IPS-11a (cell line): ENCODE results near the gene SYNDIG1.
"Not testable (repeated sequence)": the region's sequence is repeated elsewhere in the genome, so short reads cannot be mapped to it uniquely, and the experiment has no call there.

Experiments
- H3K4me3 ChIP-seq: one replicate; pipeline ENCODE4 v1.5.1; 2013; ENCODE audit warnings: low read depth, low read length, control low read depth

The SYNDIG1 gene

DNA sequence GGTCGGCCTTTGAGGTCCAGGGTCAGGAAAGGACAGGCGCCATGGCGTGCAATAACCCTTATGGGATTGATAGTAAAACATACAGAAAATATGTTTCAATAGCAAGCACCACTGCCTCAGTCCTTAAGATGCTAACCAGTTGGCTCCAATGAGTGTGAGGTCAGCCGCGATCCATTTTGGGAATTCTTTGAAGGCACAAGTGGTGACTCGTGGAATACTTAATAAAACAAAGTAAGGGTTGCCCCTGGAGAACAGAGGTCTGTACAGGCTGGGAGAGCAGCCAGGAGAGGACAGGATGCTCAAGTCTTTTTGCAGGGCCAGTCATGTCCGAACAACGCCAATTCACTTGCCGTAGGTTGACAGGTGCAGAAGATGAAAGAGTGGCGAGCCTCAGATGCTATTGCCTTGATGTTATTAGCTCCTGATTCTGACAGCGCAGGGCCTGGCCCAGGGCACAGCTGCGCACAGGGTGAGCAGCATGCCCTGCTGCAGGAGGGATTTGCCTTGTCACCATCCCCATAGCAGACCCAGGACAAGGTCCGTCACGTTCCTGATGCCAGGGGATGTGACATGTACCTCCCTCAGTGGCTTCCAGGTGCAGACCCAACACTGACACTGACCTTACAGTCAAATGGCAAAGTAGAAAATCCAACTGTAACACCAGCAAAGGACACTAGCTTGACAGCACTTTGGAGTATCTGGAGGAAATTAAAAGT lies 21.8 kb downstream of the SYNDIG1 start:
- no peak overlapping the region for H3K4me3 ChIP-seq

GRCh38 chr20:24492031-24492607 lies 22.7 kb downstream of the SYNDIG1 start:
- H3K4me3 ChIP-seq: no peak overlapping the region

- no peak overlapping the region for H3K4me3 ChIP-seq
Observed at GRCh38 chr20:24492698-24493097, 23.3 kb downstream of the SYNDIG1 start.

- H3K4me3 ChIP-seq: no peak overlapping the region
Observed at GRCh38 chr20:24493181-24493580, 23.8 kb downstream of the SYNDIG1 start.

- no peak overlapping the region for H3K4me3 ChIP-seq
Observed at GRCh38 chr20:24493661-24494459, 24.4 kb downstream of the SYNDIG1 start.

DNA sequence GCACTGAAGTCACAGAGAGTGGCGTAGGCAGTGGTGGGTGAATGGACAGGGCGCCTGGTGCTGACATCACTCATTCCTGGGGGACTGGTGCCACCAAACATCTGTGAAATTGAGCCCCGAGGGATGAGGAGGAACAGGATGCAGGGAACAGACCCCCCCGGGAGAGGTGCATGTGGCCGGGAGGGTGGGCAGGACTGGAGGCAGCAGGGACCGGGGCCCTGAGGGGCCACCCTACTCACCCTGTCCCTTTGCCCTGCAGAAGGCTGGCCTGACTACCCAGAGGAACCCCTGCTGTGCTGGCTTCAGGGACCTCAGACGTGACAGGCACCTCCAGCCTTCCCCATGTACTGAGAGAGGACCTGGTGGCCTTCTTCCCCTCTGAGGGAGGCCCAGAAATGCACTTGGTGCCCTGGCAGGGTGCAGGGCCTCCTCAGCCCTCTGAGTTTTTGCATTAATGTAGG lies 25.1 kb downstream of the SYNDIG1 start:
- H3K4me3 ChIP-seq: no peak overlapping the region

- no peak overlapping the region for H3K4me3 ChIP-seq
Observed at GRCh38 chr20:24495266-24495665, 25.8 kb downstream of the SYNDIG1 start.

- no peak overlapping the region for H3K4me3 ChIP-seq
Observed at GRCh38 chr20:24497851-24498250, 28.4 kb downstream of the SYNDIG1 start.

DNA sequence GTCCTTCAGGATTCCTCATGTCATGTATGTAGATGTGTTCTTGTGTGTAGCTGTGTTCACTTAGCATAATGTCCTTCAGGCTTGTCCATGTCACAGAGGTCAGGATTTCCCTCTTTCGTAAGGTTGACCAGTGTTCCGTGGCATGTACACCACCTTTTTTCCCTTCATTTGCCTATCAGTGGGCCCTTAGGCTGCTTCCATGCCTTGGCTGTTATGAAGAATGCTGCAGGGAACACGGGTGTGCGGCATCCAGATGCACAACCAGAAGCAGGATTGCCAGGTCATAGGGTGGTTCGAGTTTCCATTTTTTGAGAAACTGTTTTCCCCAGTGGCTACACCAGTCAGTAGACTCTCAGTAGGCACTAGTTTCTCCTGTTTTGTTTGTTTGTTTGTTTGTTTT lies 29.2 kb downstream of the SYNDIG1 start:
- H3K4me3 ChIP-seq: no peak overlapping the region

DNA sequence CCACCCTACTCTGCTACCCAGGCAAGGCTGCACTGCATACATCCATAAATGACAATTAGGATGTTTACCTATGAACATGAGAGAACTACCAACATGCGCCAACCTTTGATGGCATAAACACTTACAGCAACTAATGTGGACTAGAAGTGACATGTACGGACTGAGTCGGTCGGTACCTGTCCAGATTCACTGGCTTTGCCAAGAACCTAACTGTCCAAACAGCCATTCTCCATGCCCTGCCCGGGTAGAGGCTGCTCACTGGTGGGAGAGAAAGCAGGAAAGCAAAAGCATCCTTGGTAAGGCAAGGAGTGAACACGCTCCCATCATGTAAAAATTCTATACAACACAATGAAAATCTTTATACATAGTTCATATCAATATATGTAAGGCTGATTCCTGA lies 30.0 kb downstream of the SYNDIG1 start:
- no peak overlapping the region for H3K4me3 ChIP-seq

DNA sequence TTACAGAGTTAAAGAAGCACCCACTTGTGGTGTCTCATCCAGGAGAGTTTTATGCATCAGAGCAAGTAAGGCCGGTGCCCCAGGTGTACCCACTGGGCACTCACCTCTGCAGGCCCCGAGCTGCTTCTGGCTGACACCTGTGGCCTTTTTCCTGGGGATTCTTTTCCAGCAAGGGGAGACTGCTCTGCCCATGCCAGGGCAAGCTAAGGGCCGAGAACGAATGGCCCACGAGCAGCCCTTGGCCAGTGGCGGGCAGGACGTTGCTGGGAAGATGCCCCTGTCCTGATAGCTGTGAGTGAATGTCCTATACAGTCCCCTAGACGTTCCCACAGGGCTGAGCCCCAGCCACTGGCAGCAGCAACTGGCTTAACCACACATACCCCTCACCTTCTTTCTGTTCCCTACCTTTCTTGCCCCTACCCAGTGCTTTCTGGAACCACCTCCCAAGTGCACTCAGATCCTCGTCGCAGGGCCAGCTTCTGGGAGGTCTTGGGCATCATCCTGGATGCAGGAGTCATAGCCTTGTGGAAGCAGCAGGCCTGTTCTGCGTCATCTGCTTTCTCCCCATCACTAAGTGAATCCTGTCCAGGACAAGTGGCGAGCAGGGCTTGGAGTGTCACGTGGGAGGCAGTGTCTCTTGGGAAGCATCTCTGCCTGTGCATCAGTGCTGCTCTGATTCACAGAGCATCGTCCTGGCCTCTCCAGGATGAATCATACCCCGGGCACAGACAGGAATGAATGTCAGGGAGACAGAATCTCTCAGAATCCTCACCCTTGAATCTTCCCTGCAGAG lies 32.5 kb downstream of the SYNDIG1 start:
- no peak overlapping the region for H3K4me3 ChIP-seq

GRCh38 chr20:24502661-24503060 lies 33.2 kb downstream of the SYNDIG1 start:
- no peak overlapping the region for H3K4me3 ChIP-seq

DNA sequence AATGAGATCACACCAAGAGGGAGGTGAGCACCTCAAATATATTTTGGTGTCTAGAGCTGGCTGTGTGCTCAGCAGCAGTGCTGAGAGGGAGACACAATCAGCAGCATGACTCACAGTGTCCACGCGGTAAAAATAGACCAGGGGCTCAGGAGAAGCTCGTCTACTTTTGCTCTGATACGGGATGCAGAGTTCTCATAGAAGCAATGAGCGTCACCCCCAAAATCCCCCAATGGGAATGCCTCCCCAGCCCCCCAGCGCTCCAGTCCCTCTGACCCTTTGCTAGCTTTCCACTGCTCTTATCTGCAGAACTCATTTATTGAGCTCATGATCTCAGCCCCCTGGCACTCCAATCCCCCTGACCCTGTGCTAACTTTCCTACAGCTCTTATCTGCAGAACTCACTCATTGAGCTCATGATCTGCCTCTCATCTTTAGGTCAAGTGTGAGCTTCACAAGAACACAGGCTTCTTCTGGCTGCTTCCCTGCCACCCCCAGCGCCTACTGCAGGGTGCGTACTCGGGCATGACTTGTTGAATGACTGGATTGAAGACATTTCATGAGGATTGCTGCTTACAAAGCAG lies 34.0 kb downstream of the SYNDIG1 start:
- no peak overlapping the region for H3K4me3 ChIP-seq

GRCh38 chr20:24504331-24505285 lies 35.2 kb downstream of the SYNDIG1 start:
- H3K4me3 ChIP-seq: no peak overlapping the region

DNA sequence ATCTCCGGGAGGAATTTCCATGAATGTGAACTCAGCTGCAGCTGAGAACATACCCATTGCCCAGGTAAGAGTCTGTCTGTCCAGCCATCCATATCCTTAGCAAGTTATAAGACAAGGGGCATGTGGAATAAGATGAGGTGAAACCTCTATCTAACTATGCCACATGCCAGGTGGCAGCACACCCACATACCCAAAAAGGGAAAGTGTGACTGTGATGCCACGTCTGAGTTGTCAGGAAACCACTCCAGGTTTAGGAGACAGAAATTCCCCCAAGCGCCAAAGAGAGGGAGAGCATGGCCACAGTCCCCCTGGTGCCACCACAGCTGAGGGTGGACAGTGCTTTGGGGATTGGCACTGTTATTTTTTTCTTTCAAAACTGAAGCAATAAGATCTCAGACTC lies 36.7 kb downstream of the SYNDIG1 start:
- H3K4me3 ChIP-seq: no peak overlapping the region

GRCh38 chr20:24506696-24507095 lies 37.3 kb downstream of the SYNDIG1 start:
- no peak overlapping the region for H3K4me3 ChIP-seq

- H3K4me3 ChIP-seq: no peak overlapping the region
Observed at GRCh38 chr20:24507182-24507853, 37.9 kb downstream of the SYNDIG1 start.

- not testable (repeated sequence) for H3K4me3 ChIP-seq
Observed at GRCh38 chr20:24512441-24512840, 43.0 kb downstream of the SYNDIG1 start.

- H3K4me3 ChIP-seq: no peak overlapping the region
Observed at GRCh38 chr20:24518515-24518914, 49.1 kb downstream of the SYNDIG1 start.
